Keratinocyte (primary cell): ENCODE measurements around the gene DUSP5.

Experiments
- EZH2 ChIP-seq: IDR thresholded peaks from one replicate; pipeline ENCODE4 v1.6.1; 2012; ENCODE audit warnings: inconsistent platforms, mild to moderate bottlenecking, low read length, moderate library complexity
- TF ChIP-seq, protein P1 (sequence below), 3 experiments: IDR thresholded peaks in 1 of 3; conservative IDR thresholded peaks in 1 of 3; optimal IDR thresholded peaks in 1 of 3; 2 replicates in 2 of 3; 3 replicates in 1 of 3; pipeline versions ENCODE3 to v1.5.1; 2011; ENCODE audit warnings: low read length in 3 of 3, mild to moderate bottlenecking in 3 of 3, moderate library complexity in 2 of 3, control low read depth in 1 of 3, inconsistent platforms in 1 of 3; ENCODE audit not compliant: insufficient read depth in 2 of 3; ENCODE audit errors: extremely low read depth in 1 of 3

DNA sequence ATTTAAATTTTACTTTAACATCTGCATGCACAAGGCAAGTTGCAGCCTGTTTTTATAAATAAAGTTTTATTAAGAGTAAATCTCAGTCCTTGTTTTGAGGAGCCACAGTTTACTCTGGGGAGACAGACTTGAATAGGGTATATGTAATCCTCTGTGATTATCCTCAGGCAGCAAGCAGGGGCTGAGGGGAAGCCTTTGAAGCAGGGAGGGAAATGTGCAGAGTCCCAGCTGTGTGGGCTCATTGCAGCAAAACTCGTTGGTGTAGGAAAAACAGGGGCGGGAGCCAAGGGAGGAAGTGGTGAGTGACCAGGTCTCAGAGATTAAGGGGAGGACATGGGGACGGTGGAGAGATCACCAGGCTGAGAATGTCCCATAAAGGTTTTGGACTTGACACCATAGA, 35.4 kb downstream of the DUSP5 start:
- TF ChIP-seq EZH2, result no peak
- TF ChIP-seq, protein P1, sequence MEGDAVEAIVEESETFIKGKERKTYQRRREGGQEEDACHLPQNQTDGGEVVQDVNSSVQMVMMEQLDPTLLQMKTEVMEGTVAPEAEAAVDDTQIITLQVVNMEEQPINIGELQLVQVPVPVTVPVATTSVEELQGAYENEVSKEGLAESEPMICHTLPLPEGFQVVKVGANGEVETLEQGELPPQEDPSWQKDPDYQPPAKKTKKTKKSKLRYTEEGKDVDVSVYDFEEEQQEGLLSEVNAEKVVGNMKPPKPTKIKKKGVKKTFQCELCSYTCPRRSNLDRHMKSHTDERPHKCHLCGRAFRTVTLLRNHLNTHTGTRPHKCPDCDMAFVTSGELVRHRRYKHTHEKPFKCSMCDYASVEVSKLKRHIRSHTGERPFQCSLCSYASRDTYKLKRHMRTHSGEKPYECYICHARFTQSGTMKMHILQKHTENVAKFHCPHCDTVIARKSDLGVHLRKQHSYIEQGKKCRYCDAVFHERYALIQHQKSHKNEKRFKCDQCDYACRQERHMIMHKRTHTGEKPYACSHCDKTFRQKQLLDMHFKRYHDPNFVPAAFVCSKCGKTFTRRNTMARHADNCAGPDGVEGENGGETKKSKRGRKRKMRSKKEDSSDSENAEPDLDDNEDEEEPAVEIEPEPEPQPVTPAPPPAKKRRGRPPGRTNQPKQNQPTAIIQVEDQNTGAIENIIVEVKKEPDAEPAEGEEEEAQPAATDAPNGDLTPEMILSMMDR (optimal IDR thresholded peaks at IDR 0.05 in 1 of 3, IDR thresholded peaks at IDR 0.05 in 1 of 3, conservative IDR thresholded peaks at IDR 0.05 in 1 of 3; ENCODE audit: extremely low read depth in 1 of 3, insufficient read depth in 2 of 3, low read length in 3 of 3), result no peak
